Neural crest cell (in vitro differentiated cells): ENCODE results near the gene ZNF354C. TPM values are rescaled to one million over a fixed set of nuclear protein-coding genes. Genes with fewer than 3 reads are reported as not detected.
A peak's percentile ranks its signal among the peaks of the same experiment; 100 is the strongest.

Experiments
- DNase-seq: peaks from one replicate; pipeline ENCODE4 v3.0.0; 2021; ENCODE audit warnings: low read depth, mixed read lengths, low spot score
- H3K27ac Mint-ChIP-seq: one replicate; pipeline ENCODE4 v1.8.0; 2021; ENCODE audit warnings: mild to moderate bottlenecking, mixed read lengths; ENCODE audit not compliant: unreplicated experiment
- H3K27me3 Mint-ChIP-seq: 2 replicates; pipeline ENCODE4 v1.8.0; 2021; ENCODE audit warnings: low read depth, mild to moderate bottlenecking, mixed read lengths
- H3K36me3 Mint-ChIP-seq: 2 replicates; pipeline ENCODE4 v1.8.0; 2021; ENCODE audit warnings: low read depth, mild to moderate bottlenecking, mixed read lengths
- H3K4me1 Mint-ChIP-seq: 2 replicates; pipeline ENCODE4 v1.8.0; 2021; ENCODE audit warnings: mixed read lengths
- H3K4me3 Mint-ChIP-seq: one replicate; pipeline ENCODE4 v1.8.0; 2021; ENCODE audit warnings: mild to moderate bottlenecking, mixed read lengths
- H3K9me3 Mint-ChIP-seq: 2 replicates; pipeline ENCODE4 v1.8.0; 2021; ENCODE audit warnings: mixed read lengths
- CTCF ChIP-seq: fragments of 200-600 bp; sonication (generic); conservative IDR thresholded peaks from 2 replicates; pipeline ENCODE4 v1.5.0; 2021; ENCODE audit warnings: antibody characterized with exemption, mild to moderate bottlenecking
- total RNA-seq: library from RNA; stranded (reverse); gene quantifications from 2 replicates; pipeline ENCODE4 v1.2.1, GENCODE V29; 2021

Gene ZNF354C
- total RNA-seq, 1 donor from 2014 or later: 11.6 TPM

GRCh38 chr5:179051784-179052183 is 8.4 kb upstream of the ZNF354C start:
- Mint-ChIP-seq H3K27me3 (peaks cover 14% of the 10 kb centered on the region), H3K9me3 (peaks cover 20% of the 10 kb centered on the region), H3K36me3 (peaks cover 8% of the 10 kb centered on the region), H3K4me1 (peaks cover 5% of the 10 kb centered on the region), H3K4me3 (no peak overlapping the region), H3K27ac (no peak overlapping the region)
- no peak for TF ChIP-seq CTCF
- DNase-seq: no peak

- Mint-ChIP-seq H3K4me3 (no peak overlapping the region), H3K4me1 (peaks cover 5% of the 10 kb centered on the region), H3K27me3 (peaks cover 14% of the 10 kb centered on the region), H3K36me3 (peaks cover 8% of the 10 kb centered on the region), H3K9me3 (peaks cover 15% of the 10 kb centered on the region), H3K27ac (peak overlapping the region; percentile 12)
- DNase-seq: no peak
- TF ChIP-seq CTCF: no peak
Measured at GRCh38 chr5:179054036-179054785, 6.0 kb upstream of the ZNF354C start.

GRCh38 chr5:179054876-179055275 is 5.3 kb upstream of the ZNF354C start:
- no peak for DNase-seq
- H3K9me3 Mint-ChIP-seq: peaks cover 18% of the 10 kb centered on the region
- peaks cover 15% of the 10 kb centered on the region for H3K36me3 Mint-ChIP-seq
- TF ChIP-seq CTCF: no peak
- no peak overlapping the region for H3K27ac Mint-ChIP-seq
- H3K4me1 Mint-ChIP-seq: peaks cover 5% of the 10 kb centered on the region
- peaks cover 14% of the 10 kb centered on the region for H3K27me3 Mint-ChIP-seq
- no peak overlapping the region for H3K4me3 Mint-ChIP-seq

GRCh38 chr5:179055436-179055835 is 4.7 kb upstream of the ZNF354C start:
- no peak for DNase-seq
- TF ChIP-seq CTCF: no peak
- H3K4me3 Mint-ChIP-seq: no peak overlapping the region
- H3K27me3 Mint-ChIP-seq: peaks cover 14% of the 10 kb centered on the region
- H3K36me3 Mint-ChIP-seq: peaks cover 17% of the 10 kb centered on the region
- H3K9me3 Mint-ChIP-seq: peaks cover 18% of the 10 kb centered on the region
- peaks cover 5% of the 10 kb centered on the region for H3K4me1 Mint-ChIP-seq
- no peak overlapping the region for H3K27ac Mint-ChIP-seq

- H3K27ac Mint-ChIP-seq: no peak overlapping the region
- no peak for DNase-seq
- peaks cover 18% of the 10 kb centered on the region for H3K9me3 Mint-ChIP-seq
- H3K4me1 Mint-ChIP-seq: peaks cover 5% of the 10 kb centered on the region
- peaks cover 14% of the 10 kb centered on the region for H3K27me3 Mint-ChIP-seq
- no peak for TF ChIP-seq CTCF
- no peak overlapping the region for H3K4me3 Mint-ChIP-seq
- peaks cover 17% of the 10 kb centered on the region for H3K36me3 Mint-ChIP-seq
Measured at GRCh38 chr5:179055841-179056240, 4.3 kb upstream of the ZNF354C start.
